AG10803 (cell line): Measurements from ENCODE around the gene PAX9.

Experiments
- DNase-seq: peaks from one replicate; pipeline ENCODE4 v3.0.0; 2010; ENCODE audit warnings: low read depth
- H3K4me3 ChIP-seq: 2 replicates; pipeline ENCODE4 v1.5.1; 2011; ENCODE audit warnings: mild to moderate bottlenecking, low read length, control low read depth
- CTCF ChIP-seq: conservative IDR thresholded peaks from 2 replicates; pipeline ENCODE4 v1.5.1; 2011; ENCODE audit warnings: mild to moderate bottlenecking, low read length, control low read depth, inconsistent platforms

The PAX9 gene

DNA sequence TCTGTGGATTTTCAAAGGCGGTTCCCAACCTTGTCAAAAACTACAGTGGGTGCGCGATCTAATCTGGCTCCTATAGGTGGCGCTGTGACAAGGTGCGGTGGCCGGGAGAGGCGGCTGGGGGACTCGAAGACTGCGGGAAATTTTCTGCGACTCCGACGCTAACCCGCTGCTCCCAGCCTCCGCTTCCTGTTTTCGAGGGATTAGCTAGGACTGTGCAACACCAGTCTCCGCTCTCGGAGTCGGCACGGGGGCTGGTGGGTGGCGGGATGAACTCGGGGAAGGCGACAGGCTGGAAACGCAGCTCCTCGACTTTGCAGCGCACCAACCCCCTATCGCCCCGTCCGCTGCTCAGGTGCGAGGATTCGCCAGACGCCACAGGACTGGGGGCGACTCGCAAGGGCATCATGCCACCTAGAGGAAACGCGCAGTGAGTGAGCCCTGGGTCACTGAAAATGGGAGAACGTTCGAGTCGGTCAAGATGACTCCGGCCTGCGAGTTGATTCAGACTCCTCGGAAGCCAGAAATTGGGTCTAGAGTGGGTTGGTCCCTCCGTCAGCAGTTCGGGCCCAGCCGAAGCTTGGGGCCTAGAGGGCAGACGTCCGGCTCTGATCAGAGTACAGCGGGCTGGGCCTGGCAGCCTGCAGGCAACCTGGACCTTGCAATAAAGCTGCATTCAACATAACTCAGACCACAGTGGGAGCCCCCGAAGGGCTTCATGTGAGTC lies 5.5 kb upstream of the PAX9 start:
- DNase-seq = no peak
- H3K4me3 ChIP-seq = peak overlapping the region; percentile 13; the same call in 1 of the 2 replicates
- peak; percentile 53 for TF ChIP-seq CTCF

GRCh38 chr14:36656687-36657398 lies 4.8 kb upstream of the PAX9 start:
- H3K4me3 ChIP-seq = peak overlapping the region; percentile 29
- no peak for DNase-seq
- TF ChIP-seq CTCF = no peak

DNA sequence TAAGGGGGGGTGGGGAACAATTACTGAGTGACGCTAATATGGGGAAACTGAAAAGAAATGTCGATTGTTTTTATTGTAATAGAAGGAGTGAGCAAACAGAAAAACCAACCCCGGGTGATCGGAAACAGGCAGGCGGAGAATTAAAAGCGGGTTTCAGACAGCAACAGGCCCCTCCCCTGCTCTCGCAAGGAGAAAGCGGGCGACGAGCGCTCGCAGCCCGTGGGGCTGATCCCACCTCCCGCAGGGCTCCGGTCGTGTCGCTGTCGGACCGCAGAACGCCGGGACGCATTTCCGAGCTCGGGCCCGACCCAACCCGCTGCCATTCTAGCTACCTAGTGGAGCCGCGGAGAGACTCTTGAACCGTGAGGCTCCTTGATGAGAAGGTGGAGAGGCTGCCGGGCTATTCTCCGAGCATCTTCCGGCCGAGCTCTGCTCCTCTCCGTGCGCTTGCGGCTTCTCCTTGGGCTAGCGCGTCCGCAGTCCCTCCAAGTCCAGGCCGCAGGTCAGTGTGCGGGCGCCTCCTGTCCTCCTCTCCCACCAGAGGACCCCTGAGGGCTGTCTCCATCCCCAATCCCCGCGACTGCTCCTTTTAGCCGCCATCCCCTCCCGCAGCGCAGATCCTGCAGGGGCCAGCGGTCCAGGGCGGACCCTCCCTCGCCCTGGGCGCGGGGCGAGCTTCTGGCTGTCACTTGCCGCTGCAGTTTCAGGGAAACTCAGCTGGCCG lies 4.1 kb upstream of the PAX9 start:
- no peak for DNase-seq
- TF ChIP-seq CTCF = no peak
- peak overlapping the region; percentile 29 for H3K4me3 ChIP-seq

DNA sequence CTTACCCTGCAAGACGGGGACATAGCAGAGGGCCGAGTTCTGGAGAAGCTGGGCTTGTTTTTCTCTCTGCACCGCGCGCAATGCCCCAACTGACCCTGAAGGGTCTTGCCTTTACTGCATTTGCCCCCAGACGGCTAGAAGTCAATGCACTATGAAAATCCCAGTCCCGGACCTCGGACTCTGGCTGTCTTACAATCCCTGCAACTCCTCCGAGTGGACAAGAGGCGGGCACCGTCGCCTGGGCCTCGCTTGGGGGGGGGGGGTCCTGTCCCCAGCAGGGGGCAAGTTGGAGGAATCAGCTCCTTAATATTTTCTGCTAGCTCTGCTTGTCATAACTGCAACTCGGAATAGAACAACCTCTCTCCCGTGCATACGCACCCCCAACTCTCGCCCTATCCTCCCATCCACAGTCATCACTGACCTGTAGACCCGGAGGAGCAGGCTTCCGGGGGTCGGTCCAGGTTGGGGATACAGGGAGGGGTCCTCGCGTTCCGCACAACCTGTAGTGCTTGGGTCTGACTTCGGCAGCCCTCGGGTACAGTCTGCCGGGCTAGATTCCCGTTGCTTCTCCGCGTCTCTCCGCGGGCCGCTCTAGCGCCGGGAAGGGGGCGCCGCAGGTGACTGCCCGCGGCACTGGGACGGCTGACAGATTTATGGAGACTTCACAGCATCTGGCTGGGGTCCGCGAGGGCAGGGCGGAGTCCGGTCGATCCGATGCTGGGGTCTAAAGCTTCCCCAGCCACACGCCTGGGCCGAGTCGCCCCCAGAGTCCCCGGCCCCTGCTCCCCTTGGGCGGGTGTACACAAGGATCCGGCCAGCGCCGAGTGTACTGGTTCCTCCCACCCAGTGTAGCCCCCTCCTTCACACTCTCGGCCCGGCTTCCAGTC lies 3.3 kb upstream of the PAX9 start:
- TF ChIP-seq CTCF = no peak
- DNase-seq = no peak
- H3K4me3 ChIP-seq = no peak overlapping the region

- TF ChIP-seq CTCF = no peak
- no peak overlapping the region for H3K4me3 ChIP-seq
- no peak for DNase-seq
Measured at GRCh38 chr14:36659010-36659821, 2.4 kb upstream of the PAX9 start.
